Tibial nerve (tissue), 4 donors: Measurements from ENCODE around the gene ZKSCAN4. TPM values are rescaled to one million over a fixed set of nuclear protein-coding genes. Genes with fewer than 3 reads are reported as not detected.

Experiments used
- DNase-seq, 2 donors: peaks; one replicate each; pipeline ENCODE4 v3.0.0-alpha.2; 2019; ENCODE audit warnings: low spot score in 2 of 2
- H3K27ac ChIP-seq, 4 donors: fragments of 200-600 bp; sonication (generic) in 3 of 4; one replicate each; pipeline ENCODE4 v1.5.1; 2017 to 2019; ENCODE audit warnings: mild to moderate bottlenecking in 1 of 4
- H3K27me3 ChIP-seq, 2 donors: fragments of 200-600 bp; sonication (generic) in 1 of 2; one replicate each; pipeline versions ENCODE4 v1.5.1 to v1.6.0; 2017 to 2019
- H3K36me3 ChIP-seq, 3 donors: fragments of 200-600 bp; sonication (generic); one replicate each; pipeline ENCODE4 v1.5.1; 2018 to 2019
- H3K4me1 ChIP-seq, 4 donors: fragments of 200-600 bp; sonication (generic) in 3 of 4; one replicate each; pipeline ENCODE4 v1.5.1; 2017 to 2019
- H3K4me3 ChIP-seq, 4 donors: fragments of 200-600 bp; sonication (generic) in 3 of 4; one replicate each; pipeline ENCODE4 v1.5.1; 2017 to 2019; ENCODE audit warnings: mild to moderate bottlenecking in 1 of 4, moderate library complexity in 1 of 4
- H3K9me3 ChIP-seq, 4 donors: fragments of 200-600 bp; sonication (generic) in 3 of 4; one replicate each; pipeline ENCODE4 v1.5.1; 2017 to 2019
- CTCF ChIP-seq, 5 experiments: fragments of 200-600 bp in 3 of 5; fragments of 450-650 bp in 2 of 5; sonication (generic) in 3 of 5; IDR thresholded peaks; one replicate each; pipeline ENCODE4 v1.5.1; 2016 to 2019; ENCODE audit warnings: antibody characterized with exemption in 5 of 5, mild to moderate bottlenecking in 3 of 5, moderate library complexity in 2 of 5
- EP300 ChIP-seq, 2 donors: sonication (generic); formaldehyde crosslinking; IDR thresholded peaks; one replicate each; pipeline ENCODE4 v1.6.1; 2017; ENCODE audit warnings: antibody characterized with exemption in 2 of 2, mild to moderate bottlenecking in 1 of 2
- POLR2A ChIP-seq, 2 donors: fragments of 450-650 bp; IDR thresholded peaks; one replicate each; pipeline ENCODE4 v1.6.1; 2017; ENCODE audit warnings: antibody characterized with exemption in 2 of 2, mild to moderate bottlenecking in 2 of 2, moderate library complexity in 2 of 2
- WGBS, 2 donors: methylation state at CpG; one replicate each; pipeline ENCODE4 v1.1.5; 2018; 5-methylcytosine and 5-hydroxymethylcytosine counted together
- total RNA-seq, 4 donors: library from RNA; depleted of rRNA; stranded (reverse); fragments of >200 nt; gene quantifications; one replicate each; pipeline ENCODE4 v1.1.0, GENCODE V29; 2016

The ZKSCAN4 gene
- total RNA-seq, 4 donors from 2014 or later, result 3.5 to 9.2 (median 7.3) TPM

DNA sequence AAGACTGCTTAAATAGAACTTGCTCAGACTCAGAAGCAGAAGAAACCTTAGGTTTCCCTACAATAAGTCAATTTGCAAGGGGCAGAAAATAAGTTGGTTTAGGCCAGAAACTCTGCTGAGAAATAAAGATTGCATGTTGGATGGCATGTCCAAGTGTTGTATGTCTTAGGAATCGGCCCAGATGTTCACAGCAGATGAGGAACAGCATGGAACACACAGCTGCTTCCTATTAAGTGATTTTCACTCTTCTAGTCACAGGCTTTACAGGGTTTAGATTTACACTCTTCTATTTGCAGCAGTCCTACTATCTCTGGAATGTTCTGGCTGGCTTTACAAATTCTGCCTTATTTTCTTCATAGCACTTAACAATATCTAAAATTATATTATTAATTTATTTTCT, 3.2 kb downstream of the ZKSCAN4 start:
- Histone ChIP-seq H3K4me1 (peaks cover 3 to 26% (median 11%) of the 10 kb centered on the region in 4 donors), H3K4me3 (no peak overlapping the region), H3K36me3 (peaks cover 0 to 55% (median 0%) of the 10 kb centered on the region in 3 donors), H3K27me3 (no peaks in the 10 kb centered on the region), H3K27ac (no peak overlapping the region), H3K9me3 (no peaks in the 10 kb centered on the region)
- 74 to 80% methylated on average over 1 of the region's 1 CpG for WGBS, 2 donors
- DNase-seq, result no peak
- TF ChIP-seq EP300 (IDR thresholded peaks at IDR 0.05), result no peak
- TF ChIP-seq CTCF (IDR thresholded peaks at IDR 0.05), result no peak
- TF ChIP-seq POLR2A (IDR thresholded peaks at IDR 0.05), result no peak

- H3K27me3 ChIP-seq, result no peaks in the 10 kb centered on the region
- no peak for DNase-seq
- no peak for TF ChIP-seq CTCF (IDR thresholded peaks at IDR 0.05)
- TF ChIP-seq EP300 (IDR thresholded peaks at IDR 0.05), result no peak
- no peak for TF ChIP-seq POLR2A (IDR thresholded peaks at IDR 0.05)
- H3K9me3 ChIP-seq, result no peaks in the 10 kb centered on the region
- peaks cover 0 to 65% (median 0%) of the 10 kb centered on the region in 3 donors for H3K36me3 ChIP-seq
- no peak overlapping the region for H3K27ac ChIP-seq
- H3K4me3 ChIP-seq, result no peak overlapping the region
- WGBS, 2 donors, result 90 to 93% methylated on average over 6 of the region's 6 CpGs
- peaks cover 0 to 10% (median under 1%) of the 10 kb centered on the region in 4 donors for H3K4me1 ChIP-seq
These were observed 6.7 kb downstream of the ZKSCAN4 start for GRCh38 chr6:28245206-28245941.

DNA sequence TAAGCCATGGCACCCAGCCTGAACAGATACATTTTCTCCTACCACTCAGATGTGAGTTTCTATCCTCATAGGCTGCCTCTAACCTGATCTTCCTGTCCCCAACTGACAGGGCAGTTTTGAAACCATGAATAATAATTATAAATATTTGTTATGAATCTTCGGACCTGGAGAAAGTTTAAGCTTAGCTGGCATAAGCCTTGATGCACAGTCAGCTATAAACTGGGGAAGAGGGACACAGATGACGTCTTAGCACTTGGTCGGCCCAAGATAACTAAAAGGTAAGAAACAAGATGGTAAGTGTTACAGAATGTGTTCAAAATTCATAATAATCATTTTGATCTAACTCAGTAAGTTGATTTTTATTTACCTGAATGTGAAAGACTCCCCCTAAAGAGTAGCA, 8.1 kb downstream of the ZKSCAN4 start:
- Histone ChIP-seq H3K4me3 (no peak overlapping the region), H3K9me3 (no peaks in the 10 kb centered on the region), H3K4me1 (peaks cover 0 to under 1% (median 0%) of the 10 kb centered on the region in 4 donors), H3K36me3 (peaks cover 0 to 61% (median 0%) of the 10 kb centered on the region in 3 donors), H3K27me3 (no peaks in the 10 kb centered on the region), H3K27ac (no peak overlapping the region)
- WGBS, 2 donors, result 96 to 98% methylated on average over 3 of the region's 3 CpGs
- no peak for DNase-seq
- TF ChIP-seq EP300 (IDR thresholded peaks at IDR 0.05) (no peak), CTCF (IDR thresholded peaks at IDR 0.05) (no peak), POLR2A (IDR thresholded peaks at IDR 0.05) (no peak)

DNA sequence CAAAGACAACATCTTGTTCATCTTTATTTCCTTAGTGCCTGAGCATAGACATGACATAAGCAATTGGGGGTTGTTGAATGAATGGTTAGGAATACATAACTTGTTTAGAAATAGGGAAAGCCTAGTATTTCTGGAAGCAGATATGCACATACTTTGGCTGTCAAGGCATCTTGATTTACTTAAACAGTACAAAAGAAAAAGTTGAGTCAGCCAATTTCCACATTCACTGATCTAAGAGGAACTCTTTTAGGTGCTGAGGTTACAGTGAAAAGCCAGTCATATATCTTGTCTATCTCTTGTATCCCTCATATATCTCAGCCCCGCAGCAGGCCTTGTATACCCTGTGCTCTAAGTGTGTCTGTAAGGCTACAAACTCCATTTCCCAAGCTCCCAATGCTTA, 11.6 kb downstream of the ZKSCAN4 start:
- Histone ChIP-seq H3K9me3 (no peaks in the 10 kb centered on the region), H3K27ac (no peak overlapping the region), H3K36me3 (peaks cover 0 to 37% (median 0%) of the 10 kb centered on the region in 3 donors), H3K4me3 (no peak overlapping the region), H3K27me3 (no peaks in the 10 kb centered on the region), H3K4me1 (no peaks in the 10 kb centered on the region)
- WGBS, 2 donors, result 91 to 93% methylated on average over 1 of the region's 1 CpG
- no peak for DNase-seq
- TF ChIP-seq POLR2A (IDR thresholded peaks at IDR 0.05) (no peak), EP300 (IDR thresholded peaks at IDR 0.05) (no peak), CTCF (IDR thresholded peaks at IDR 0.05) (no peak)

GRCh38 chr6:28239636-28240035, 12.4 kb downstream of the ZKSCAN4 start:
- Histone ChIP-seq H3K9me3 (no peaks in the 10 kb centered on the region), H3K4me3 (no peak overlapping the region), H3K27ac (no peak overlapping the region), H3K4me1 (no peaks in the 10 kb centered on the region), H3K36me3 (peaks cover 0 to 29% (median 0%) of the 10 kb centered on the region in 3 donors), H3K27me3 (no peaks in the 10 kb centered on the region)
- WGBS, 2 donors, result 83 to 87% methylated on average over 1 of the region's 1 CpG
- DNase-seq, result no peak
- TF ChIP-seq POLR2A (IDR thresholded peaks at IDR 0.05) (no peak), EP300 (IDR thresholded peaks at IDR 0.05) (no peak), CTCF (IDR thresholded peaks at IDR 0.05) (no peak)
